ENCODE data around the gene NANOGP8.

- TF ChIP-seq CTCF (IDR thresholded peaks at IDR 0.05) (no peak), POLR2A (IDR thresholded peaks at IDR 0.05) (no peak)
Measured at GRCh38 chr15:35134299-35134698, 49.2 kb upstream of the NANOGP8 start.

Measured in tibial nerve (tissue), 3 donors.